Urothelium cell line (cell line): ENCODE results near the gene HES4.
"Not testable (repeated sequence)": the region's sequence is repeated elsewhere in the genome, so short reads cannot be mapped to it uniquely, and the experiment has no call there.

ENCODE experiments used
- DNase-seq: peaks from one replicate; pipeline ENCODE4 v3.0.0; 2011; ENCODE audit warnings: low spot score, mixed read lengths
- FAIRE-seq: peaks from 2 replicates; lab custom pipeline; 2011; peaks lifted over from hg19 to GRCh38; lab: Jason Lieb, UNC

HES4 gene

GRCh38 chr1:1000357-1001056 is 610 bp upstream of the HES4 start:
- DNase-seq (no peak), FAIRE-seq (no peak)

- FAIRE-seq (no peak), DNase-seq (no peak)
These were observed 737 bp downstream of the HES4 start for GRCh38 chr1:998995-999724.

GRCh38 chr1:998745-998994 is 1.2 kb downstream of the HES4 start:
- DNase-seq (no peak), FAIRE-seq (no peak)

- no peak for FAIRE-seq
- no peak for DNase-seq
These were observed 1.7 kb downstream of the HES4 start for GRCh38 chr1:997993-998744.

GRCh38 chr1:997713-997992 is 2.2 kb downstream of the HES4 start:
- DNase-seq (no peak), FAIRE-seq (no peak)

GRCh38 chr1:996851-997712 is 2.8 kb downstream of the HES4 start:
- DNase-seq (no peak), FAIRE-seq (no peak)

- FAIRE-seq = no peak
- DNase-seq = no peak
These were observed 3.9 kb downstream of the HES4 start for GRCh38 chr1:995665-996633.

- DNase-seq, FAIRE-seq: not testable (repeated sequence)
These were observed 5.4 kb downstream of the HES4 start for GRCh38 chr1:994546-994945.

- no peak for DNase-seq
- no peak for FAIRE-seq
These were observed 6.4 kb downstream of the HES4 start for GRCh38 chr1:993379-993995.

- DNase-seq (no peak), FAIRE-seq (no peak)
These were observed 7.5 kb downstream of the HES4 start for GRCh38 chr1:992362-992761.

- DNase-seq (no peak), FAIRE-seq (no peak)
These were observed 8.0 kb downstream of the HES4 start for GRCh38 chr1:991895-992294.

- FAIRE-seq = not testable (repeated sequence)
These were observed 8.6 kb downstream of the HES4 start for GRCh38 chr1:991275-991674.

GRCh38 chr1:988061-988460 is 11.8 kb downstream of the HES4 start:
- not testable (repeated sequence) for DNase-seq, FAIRE-seq

More at GRCh38 chr1:991275-991674, 8.6 kb downstream of the HES4 start:
- DNase-seq = not testable (repeated sequence)

GRCh38 chr1:985126-985525 is 14.8 kb downstream of the HES4 start:
- DNase-seq = no peak
- FAIRE-seq = no peak

- DNase-seq = no peak
- FAIRE-seq = no peak
These were observed 15.5 kb downstream of the HES4 start for GRCh38 chr1:984476-984814.

- FAIRE-seq = no peak
- DNase-seq = peak; percentile 61
These were observed 16.0 kb downstream of the HES4 start for GRCh38 chr1:983798-984475.

- no peak for FAIRE-seq
These were observed 17.0 kb downstream of the HES4 start for GRCh38 chr1:982765-983436.

GRCh38 chr1:981955-982558 is 17.8 kb downstream of the HES4 start, which contains the start of gene PERM1:
Gene PERM1, minus strand, starts transcription at chr1:982093. Its CDS starts 1,064 bp downstream, at chr1:981029.
- FAIRE-seq (no peak), DNase-seq (no peak)

More at GRCh38 chr1:982765-983436, 17.0 kb downstream of the HES4 start:
- no peak for DNase-seq
